Measurements from ENCODE around the gene BPNT1. TPM values are rescaled to one million over a fixed set of nuclear protein-coding genes. Genes with fewer than 3 reads are reported as not detected.

BPNT1 gene
- total and polyA plus RNA-seq, 2 of the 13 experiments (the other 11 are each of a cell fraction or from before 2014, with no cell fraction given) = 35.2 to 43.9 TPM

- TF ChIP-seq, protein P1, sequence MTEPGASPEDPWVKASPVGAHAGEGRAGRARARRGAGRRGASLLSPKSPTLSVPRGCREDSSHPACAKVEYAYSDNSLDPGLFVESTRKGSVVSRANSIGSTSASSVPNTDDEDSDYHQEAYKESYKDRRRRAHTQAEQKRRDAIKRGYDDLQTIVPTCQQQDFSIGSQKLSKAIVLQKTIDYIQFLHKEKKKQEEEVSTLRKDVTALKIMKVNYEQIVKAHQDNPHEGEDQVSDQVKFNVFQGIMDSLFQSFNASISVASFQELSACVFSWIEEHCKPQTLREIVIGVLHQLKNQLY (CRISPR knock-in tag; IDR thresholded peaks at IDR 0.05) = peak; percentile 28; the same call in 1 of the 2 replicates
- TF ChIP-seq ZNF333 (CRISPR knock-in tag; IDR thresholded peaks at IDR 0.05; ENCODE audit: borderline replicate concordance) (no peak), THYN1 (CRISPR knock-in tag; IDR thresholded peaks at IDR 0.05; ENCODE audit: borderline replicate concordance, low read depth) (no peak), PAWR (CRISPR knock-in tag; IDR thresholded peaks at IDR 0.05; ENCODE audit: borderline replicate concordance) (no peak), PRPF4 (IDR thresholded peaks at IDR 0.05; ENCODE audit: low read depth, low read length, poor library complexity, severe bottlenecking) (no peak), PLSCR1 (CRISPR knock-in tag; IDR thresholded peaks at IDR 0.05; ENCODE audit: borderline replicate concordance) (no peak), ZNF18 (CRISPR knock-in tag; IDR thresholded peaks at IDR 0.05; ENCODE audit: insufficient replicate concordance) (no peak), GTF3A (CRISPR knock-in tag; conservative IDR thresholded peaks at IDR 0.05) (no peak), ZNF639 (CRISPR knock-in tag; conservative IDR thresholded peaks at IDR 0.05) (no peak), MXD4 (CRISPR knock-in tag; IDR thresholded peaks at IDR 0.05) (peak; percentile 46; the same call in 1 of the 2 replicates), ZNF512 (CRISPR knock-in tag; IDR thresholded peaks at IDR 0.05) (0 out of 2 replicates have a peak, but pooled peaks have one; percentile 38), HNRNPH1 (optimal IDR thresholded peaks at IDR 0.05; ENCODE audit: low read depth, low read length) (no peak), ZFP90 (CRISPR knock-in tag; IDR thresholded peaks at IDR 0.05; ENCODE audit: borderline replicate concordance) (peak; percentile 56; the same call in 1 of the 2 replicates), ZNF501 (CRISPR knock-in tag; IDR thresholded peaks at IDR 0.05) (peak; percentile 88)
- TF ChIP-seq, protein P2, sequence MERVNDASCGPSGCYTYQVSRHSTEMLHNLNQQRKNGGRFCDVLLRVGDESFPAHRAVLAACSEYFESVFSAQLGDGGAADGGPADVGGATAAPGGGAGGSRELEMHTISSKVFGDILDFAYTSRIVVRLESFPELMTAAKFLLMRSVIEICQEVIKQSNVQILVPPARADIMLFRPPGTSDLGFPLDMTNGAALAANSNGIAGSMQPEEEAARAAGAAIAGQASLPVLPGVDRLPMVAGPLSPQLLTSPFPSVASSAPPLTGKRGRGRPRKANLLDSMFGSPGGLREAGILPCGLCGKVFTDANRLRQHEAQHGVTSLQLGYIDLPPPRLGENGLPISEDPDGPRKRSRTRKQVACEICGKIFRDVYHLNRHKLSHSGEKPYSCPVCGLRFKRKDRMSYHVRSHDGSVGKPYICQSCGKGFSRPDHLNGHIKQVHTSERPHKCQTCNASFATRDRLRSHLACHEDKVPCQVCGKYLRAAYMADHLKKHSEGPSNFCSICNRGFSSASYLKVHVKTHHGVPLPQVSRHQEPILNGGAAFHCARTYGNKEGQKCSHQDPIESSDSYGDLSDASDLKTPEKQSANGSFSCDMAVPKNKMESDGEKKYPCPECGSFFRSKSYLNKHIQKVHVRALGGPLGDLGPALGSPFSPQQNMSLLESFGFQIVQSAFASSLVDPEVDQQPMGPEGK (CRISPR knock-in tag; IDR thresholded peaks at IDR 0.05) = peak; percentile 57
These were observed at the start of gene BPNT1 (continued) for GRCh38 chr1:220089650-220090556.

All from HepG2 (cell line).